T-helper 2 cell treated with Interferon-gamma antibody and Interleukin-4, amounts not matched to agents 5 μg/mL and 100 μg/mL, for 36 hours (primary cell): ENCODE measurements around the gene THAP8.

ENCODE experiments used
- DNase-seq: peaks from one replicate; pipeline ENCODE4 v3.0.0; 2021; ENCODE audit warnings: low spot score
- H3K27ac Mint-ChIP-seq: one replicate; pipeline ENCODE4 v1.8.0; 2021; ENCODE audit warnings: mild to moderate bottlenecking, mixed read lengths
- H3K27me3 Mint-ChIP-seq: one replicate; pipeline ENCODE4 v1.8.0; 2021; ENCODE audit warnings: low read depth, mixed read lengths
- H3K36me3 Mint-ChIP-seq: one replicate; pipeline ENCODE4 v1.8.0; 2021; ENCODE audit warnings: low read depth, mixed read lengths
- H3K4me1 Mint-ChIP-seq: one replicate; pipeline ENCODE4 v1.8.0; 2021; ENCODE audit warnings: low read depth, mixed read lengths
- H3K4me3 Mint-ChIP-seq: one replicate; pipeline ENCODE4 v1.8.0; 2022; ENCODE audit warnings: mild to moderate bottlenecking, moderate library complexity, mixed read lengths
- H3K9me3 Mint-ChIP-seq: one replicate; pipeline ENCODE4 v1.8.0; 2021; ENCODE audit warnings: mixed read lengths

THAP8 gene

GRCh38 chr19:35987571-35987896 is 66.6 kb downstream of the THAP8 start:
- Mint-ChIP-seq H3K27ac (no peak overlapping the region), H3K27me3 (peaks cover 45% of the 10 kb centered on the region), H3K4me1 (no peaks in the 10 kb centered on the region), H3K36me3 (no peaks in the 10 kb centered on the region), H3K9me3 (peaks cover 5% of the 10 kb centered on the region), H3K4me3 (no peak overlapping the region)
- no peak for DNase-seq

- H3K4me1 Mint-ChIP-seq: no peaks in the 10 kb centered on the region
Observed at GRCh38 chr19:35986664-35987570, 67.2 kb downstream of the THAP8 start.

GRCh38 chr19:35986111-35986510 is 68.0 kb downstream of the THAP8 start:
- H3K27me3 Mint-ChIP-seq: peaks cover 45% of the 10 kb centered on the region
- DNase-seq: no peak
- no peaks in the 10 kb centered on the region for H3K4me1 Mint-ChIP-seq
- no peaks in the 10 kb centered on the region for H3K36me3 Mint-ChIP-seq
- no peak overlapping the region for H3K4me3 Mint-ChIP-seq
- no peak overlapping the region for H3K27ac Mint-ChIP-seq
- peaks cover 5% of the 10 kb centered on the region for H3K9me3 Mint-ChIP-seq

More at GRCh38 chr19:35986664-35987570, 67.2 kb downstream of the THAP8 start:
- Mint-ChIP-seq H3K4me3 (peak overlapping the region; percentile 82), H3K27me3 (peaks cover 45% of the 10 kb centered on the region), H3K27ac (no peak overlapping the region), H3K9me3 (peaks cover 5% of the 10 kb centered on the region), H3K36me3 (no peaks in the 10 kb centered on the region)
- DNase-seq: no peak
